ENCODE data around the gene CNTNAP2. TPM values are rescaled to one million over a fixed set of nuclear protein-coding genes. Genes with fewer than 3 reads are reported as not detected.
A peak's percentile ranks its signal among the peaks of the same experiment; 100 is the strongest.

The CNTNAP2 gene
- total RNA-seq, 6 experiments from 2014 or later = 1.8 to 8.1 (median 3.9) TPM

DNA sequence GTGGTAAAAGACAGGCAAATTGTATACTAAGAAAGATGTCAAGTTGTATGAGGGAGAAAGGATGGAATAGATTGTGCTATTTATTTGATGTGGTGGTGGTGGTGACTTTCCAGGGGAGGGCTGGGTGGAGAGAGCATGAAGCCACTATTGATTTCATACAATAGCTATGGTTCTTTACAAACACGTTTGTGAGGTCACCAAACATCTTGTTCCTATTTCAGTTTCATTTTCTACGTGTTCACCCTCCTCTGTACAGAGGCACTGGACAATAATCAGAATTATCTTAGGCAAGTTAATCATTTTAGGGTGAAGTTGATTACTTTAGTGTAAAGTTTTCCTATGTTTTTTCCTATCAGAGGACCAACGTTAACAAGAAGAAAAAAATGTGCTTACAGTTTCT lies 10.3 kb upstream of the CNTNAP2 start:
- Histone ChIP-seq H3K4me3 (no peak overlapping the region), H3K9me3 (no peaks in the 10 kb centered on the region), H3K27ac (no peak overlapping the region), H3K36me3 (no peaks in the 10 kb centered on the region), H3K4me1 (no peaks in the 10 kb centered on the region), H3K27me3 (no peaks in the 10 kb centered on the region)
- intact Hi-C loops (cut with DNase I) = no loop called here
- no peak for DNase-seq
- 14% methylated on average over 3 of the region's 3 CpGs for WGBS (ENCODE audit: insufficient coverage, low coverage, low lambda C conversion rate, missing lambda C conversion rate)
- no peak for ATAC-seq
- TF ChIP-seq, protein P1, sequence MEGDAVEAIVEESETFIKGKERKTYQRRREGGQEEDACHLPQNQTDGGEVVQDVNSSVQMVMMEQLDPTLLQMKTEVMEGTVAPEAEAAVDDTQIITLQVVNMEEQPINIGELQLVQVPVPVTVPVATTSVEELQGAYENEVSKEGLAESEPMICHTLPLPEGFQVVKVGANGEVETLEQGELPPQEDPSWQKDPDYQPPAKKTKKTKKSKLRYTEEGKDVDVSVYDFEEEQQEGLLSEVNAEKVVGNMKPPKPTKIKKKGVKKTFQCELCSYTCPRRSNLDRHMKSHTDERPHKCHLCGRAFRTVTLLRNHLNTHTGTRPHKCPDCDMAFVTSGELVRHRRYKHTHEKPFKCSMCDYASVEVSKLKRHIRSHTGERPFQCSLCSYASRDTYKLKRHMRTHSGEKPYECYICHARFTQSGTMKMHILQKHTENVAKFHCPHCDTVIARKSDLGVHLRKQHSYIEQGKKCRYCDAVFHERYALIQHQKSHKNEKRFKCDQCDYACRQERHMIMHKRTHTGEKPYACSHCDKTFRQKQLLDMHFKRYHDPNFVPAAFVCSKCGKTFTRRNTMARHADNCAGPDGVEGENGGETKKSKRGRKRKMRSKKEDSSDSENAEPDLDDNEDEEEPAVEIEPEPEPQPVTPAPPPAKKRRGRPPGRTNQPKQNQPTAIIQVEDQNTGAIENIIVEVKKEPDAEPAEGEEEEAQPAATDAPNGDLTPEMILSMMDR (IDR thresholded peaks at IDR 0.05) = no peak
- no peak for TF ChIP-seq POLR2A (IDR thresholded peaks at IDR 0.05)

GRCh38 chr7:146112755-146113154 lies 3.8 kb upstream of the CNTNAP2 start:
- no peak overlapping the region for H3K4me3 ChIP-seq
- H3K4me1 ChIP-seq = peaks cover 0 to 3% (median 0%) of the 10 kb centered on the region in 4 donors
- TF ChIP-seq, protein P1 (IDR thresholded peaks at IDR 0.05) = no peak
- TF ChIP-seq POLR2A (IDR thresholded peaks at IDR 0.05) = no peak
- WGBS (ENCODE audit: insufficient coverage, low coverage, low lambda C conversion rate, missing lambda C conversion rate) = 27% methylated on average over 1 of the region's 1 CpG
- no peak for ATAC-seq
- intact Hi-C loops (cut with DNase I) = no loop called here
- H3K36me3 ChIP-seq = no peaks in the 10 kb centered on the region
- no peaks in the 10 kb centered on the region for H3K27me3 ChIP-seq
- no peak overlapping the region for H3K27ac ChIP-seq
- DNase-seq = no peak
- no peaks in the 10 kb centered on the region for H3K9me3 ChIP-seq

DNA sequence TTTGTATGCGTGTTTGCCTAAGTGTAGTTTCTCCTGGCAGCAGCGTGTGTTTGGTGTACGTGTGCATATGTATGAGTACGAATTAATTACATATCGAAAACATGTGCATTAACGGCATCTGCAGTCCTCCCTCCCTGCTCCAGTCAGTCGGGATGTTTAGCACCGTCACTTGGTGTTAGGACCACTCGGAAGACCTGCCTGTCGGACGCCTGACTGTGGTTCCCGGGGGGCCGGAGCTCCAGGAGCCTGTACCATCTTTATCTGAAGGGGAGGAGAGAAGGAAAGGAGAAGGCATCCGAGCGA lies 1.1 kb upstream of the CNTNAP2 start:
- Histone ChIP-seq H3K9me3 (no peaks in the 10 kb centered on the region), H3K36me3 (no peaks in the 10 kb centered on the region), H3K4me1 (peaks cover 0 to 3% (median 0%) of the 10 kb centered on the region in 4 donors), H3K27ac (no peak overlapping the region), H3K4me3 (no peak overlapping the region), H3K27me3 (no peaks in the 10 kb centered on the region)
- DNase-seq = no peak
- TF ChIP-seq POLR2A (IDR thresholded peaks at IDR 0.05) = no peak
- TF ChIP-seq, protein P1 (IDR thresholded peaks at IDR 0.05) = no peak
- intact Hi-C loops (cut with DNase I) = no loop called here
- ATAC-seq = no peak
- WGBS (ENCODE audit: insufficient coverage, low coverage, low lambda C conversion rate, missing lambda C conversion rate) = 14% methylated on average over 13 of the region's 15 CpGs

- Histone ChIP-seq H3K9me3 (no peaks in the 10 kb centered on the region), H3K27me3 (no peaks in the 10 kb centered on the region), H3K4me1 (peaks cover 0 to 3% (median 0%) of the 10 kb centered on the region in 4 donors), H3K27ac (no peak overlapping the region), H3K36me3 (no peaks in the 10 kb centered on the region), H3K4me3 (peak overlapping the region in 1 of 3 donors; percentile 8)
- DNase-seq (peak in 2 of 3 donors; percentile 19 to 55), ATAC-seq (peak in 2 of 4 donors; percentile 40 to 42)
- intact Hi-C loops (cut with DNase I) = no loop called here
- no peak for TF ChIP-seq POLR2A (IDR thresholded peaks at IDR 0.05)
- TF ChIP-seq, protein P1 (IDR thresholded peaks at IDR 0.05) = no peak
- WGBS (ENCODE audit: insufficient coverage, low coverage, low lambda C conversion rate, missing lambda C conversion rate) = 7% methylated on average over 11 of the region's 62 CpGs
These were observed 615 bp upstream of the CNTNAP2 start for GRCh38 chr7:146115851-146116520.
